Measurements from ENCODE around the gene C15orf40. TPM values are rescaled to one million over a fixed set of nuclear protein-coding genes. Genes with fewer than 3 reads are reported as not detected.

Gene C15orf40
- total and polyA plus RNA-seq, 8 donors, result 13.0 to 26.7 (median 23.6) TPM

DNA sequence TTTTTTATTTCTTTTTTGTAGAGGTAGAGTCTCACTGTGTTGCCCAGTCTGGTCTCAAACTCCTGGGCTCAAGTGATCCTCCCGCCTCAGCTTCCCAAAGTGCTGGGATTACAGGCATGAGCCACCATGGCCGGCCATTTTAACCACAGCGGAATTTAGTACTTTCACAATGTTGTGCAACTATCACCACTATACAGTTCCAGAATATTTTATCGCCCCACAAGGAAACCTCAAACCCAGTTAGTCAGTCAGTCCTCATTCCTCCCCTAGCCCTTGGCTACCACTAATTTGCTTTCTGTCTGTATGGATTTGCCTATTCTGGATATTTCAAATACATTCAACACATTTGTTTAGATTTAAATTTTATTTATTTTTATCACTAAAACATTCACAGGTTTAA lies 43.4 kb downstream of the C15orf40 start:
- H3K9me3 ChIP-seq, result no peaks in the 10 kb centered on the region
- DNase-seq, result no peak
- H3K36me3 ChIP-seq, result no peaks in the 10 kb centered on the region
- no peaks in the 10 kb centered on the region for H3K27me3 ChIP-seq
- H3K4me3 ChIP-seq, result no peak overlapping the region
- no peaks in the 10 kb centered on the region for H3K4me1 ChIP-seq
- H3K27ac ChIP-seq, result no peak overlapping the region
- no peak for ATAC-seq
- TF ChIP-seq, protein P1, sequence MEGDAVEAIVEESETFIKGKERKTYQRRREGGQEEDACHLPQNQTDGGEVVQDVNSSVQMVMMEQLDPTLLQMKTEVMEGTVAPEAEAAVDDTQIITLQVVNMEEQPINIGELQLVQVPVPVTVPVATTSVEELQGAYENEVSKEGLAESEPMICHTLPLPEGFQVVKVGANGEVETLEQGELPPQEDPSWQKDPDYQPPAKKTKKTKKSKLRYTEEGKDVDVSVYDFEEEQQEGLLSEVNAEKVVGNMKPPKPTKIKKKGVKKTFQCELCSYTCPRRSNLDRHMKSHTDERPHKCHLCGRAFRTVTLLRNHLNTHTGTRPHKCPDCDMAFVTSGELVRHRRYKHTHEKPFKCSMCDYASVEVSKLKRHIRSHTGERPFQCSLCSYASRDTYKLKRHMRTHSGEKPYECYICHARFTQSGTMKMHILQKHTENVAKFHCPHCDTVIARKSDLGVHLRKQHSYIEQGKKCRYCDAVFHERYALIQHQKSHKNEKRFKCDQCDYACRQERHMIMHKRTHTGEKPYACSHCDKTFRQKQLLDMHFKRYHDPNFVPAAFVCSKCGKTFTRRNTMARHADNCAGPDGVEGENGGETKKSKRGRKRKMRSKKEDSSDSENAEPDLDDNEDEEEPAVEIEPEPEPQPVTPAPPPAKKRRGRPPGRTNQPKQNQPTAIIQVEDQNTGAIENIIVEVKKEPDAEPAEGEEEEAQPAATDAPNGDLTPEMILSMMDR (IDR thresholded peaks at IDR 0.05), result no peak
- intact Hi-C loops (cut with DNase I), result no loop called here

DNA sequence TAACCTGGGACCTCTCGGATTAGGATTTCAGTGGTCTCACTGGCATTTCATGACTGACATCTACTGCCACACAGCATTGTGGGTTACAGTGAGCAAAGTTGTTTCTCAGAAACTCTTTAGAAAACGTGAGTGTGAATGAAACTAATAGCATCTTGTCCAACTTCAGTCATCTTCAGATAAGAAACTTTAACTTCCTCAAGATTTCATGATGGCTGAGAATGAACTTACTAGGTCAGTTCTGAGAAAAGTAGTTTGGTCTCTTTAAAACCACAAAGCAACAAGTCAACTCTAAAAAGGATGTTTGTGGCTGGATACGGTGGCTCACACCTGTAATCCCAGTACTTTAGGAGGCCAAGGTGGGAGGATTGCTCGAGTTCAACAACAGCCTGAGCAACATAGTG lies 44.8 kb downstream of the C15orf40 start:
- DNase-seq (no peak), ATAC-seq (no peak)
- H3K9me3 ChIP-seq, result no peaks in the 10 kb centered on the region
- TF ChIP-seq, protein P1 (IDR thresholded peaks at IDR 0.05), result no peak
- H3K27me3 ChIP-seq, result no peaks in the 10 kb centered on the region
- intact Hi-C loops (cut with DNase I), result no loop called here
- no peaks in the 10 kb centered on the region for H3K4me1 ChIP-seq
- no peak overlapping the region for H3K4me3 ChIP-seq
- H3K36me3 ChIP-seq, result no peaks in the 10 kb centered on the region
- H3K27ac ChIP-seq, result no peak overlapping the region

DNA sequence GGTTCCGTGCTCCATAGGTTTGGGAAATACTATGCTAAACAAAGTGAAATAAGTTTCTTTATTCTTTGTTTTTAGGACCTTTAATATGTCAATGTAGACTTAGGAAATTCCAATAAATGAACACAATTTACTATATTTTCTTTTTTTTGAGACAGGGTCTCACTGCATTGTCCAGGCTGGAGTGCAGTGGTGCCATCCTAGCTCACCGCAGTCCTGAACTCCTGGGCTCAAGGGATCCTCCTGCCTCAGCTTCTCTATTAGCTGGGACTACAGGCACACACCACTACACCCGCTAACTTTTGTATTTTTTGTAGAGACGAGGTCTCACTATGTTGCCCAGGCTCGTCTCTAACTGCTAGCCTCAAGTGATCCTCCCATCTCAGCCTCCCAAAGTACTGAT lies 46.5 kb downstream of the C15orf40 start:
- Histone ChIP-seq H3K27me3 (no peaks in the 10 kb centered on the region), H3K27ac (no peak overlapping the region), H3K4me1 (no peaks in the 10 kb centered on the region), H3K36me3 (no peaks in the 10 kb centered on the region), H3K9me3 (no peaks in the 10 kb centered on the region), H3K4me3 (no peak overlapping the region)
- TF ChIP-seq, protein P1 (IDR thresholded peaks at IDR 0.05), result no peak
- intact Hi-C loops (cut with DNase I), result no loop called here
- ATAC-seq, result no peak
- no peak for DNase-seq

DNA sequence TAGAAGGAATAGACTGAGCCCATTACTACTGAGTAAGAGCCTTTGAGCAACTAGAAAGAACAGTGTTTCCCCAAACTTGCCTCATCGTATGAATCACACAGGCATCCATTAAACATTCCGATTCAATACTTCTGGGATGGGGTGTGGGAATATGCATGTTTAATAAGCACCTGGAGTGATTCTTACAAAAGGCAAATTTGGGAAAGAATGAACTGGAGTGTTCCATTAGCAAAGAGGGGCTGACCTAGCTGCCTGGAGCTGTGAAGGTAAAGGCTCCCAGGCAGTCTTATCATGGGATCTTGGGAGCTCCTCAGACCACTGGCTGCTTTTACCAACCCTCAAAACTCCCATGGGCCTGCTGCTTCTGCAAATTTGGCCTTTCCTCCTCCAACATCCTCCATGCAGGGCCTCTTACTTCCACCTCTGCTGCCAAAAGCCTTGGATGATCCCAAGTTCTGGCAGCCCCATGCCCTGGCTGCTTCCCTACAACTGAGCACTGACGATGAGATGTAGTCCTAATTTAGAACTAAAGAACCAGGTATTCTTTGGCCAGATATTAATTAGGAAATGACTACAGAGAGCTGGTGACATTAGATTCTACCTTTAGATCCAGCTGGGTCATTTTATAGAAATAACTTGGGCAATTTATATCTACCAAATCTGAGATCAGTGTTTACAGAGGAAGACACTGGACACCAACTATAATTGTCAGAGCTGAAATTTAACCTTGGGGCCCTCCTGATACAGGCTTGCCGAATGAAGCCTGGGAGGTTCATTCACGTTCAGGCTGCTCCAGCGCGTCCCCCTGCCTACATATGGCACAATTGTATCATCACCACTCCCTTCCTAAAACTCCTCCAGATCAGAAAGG lies 47.7 kb downstream of the C15orf40 start:
- H3K4me3 ChIP-seq, result no peak overlapping the region
- H3K27me3 ChIP-seq, result no peaks in the 10 kb centered on the region
- TF ChIP-seq, protein P1 (IDR thresholded peaks at IDR 0.05), result no peak
- no peaks in the 10 kb centered on the region for H3K36me3 ChIP-seq
- H3K4me1 ChIP-seq, result no peaks in the 10 kb centered on the region
- intact Hi-C loops (cut with DNase I), result no loop called here
- no peaks in the 10 kb centered on the region for H3K9me3 ChIP-seq
- ATAC-seq, result no peak
- H3K27ac ChIP-seq, result no peak overlapping the region
- no peak for DNase-seq

- no peak overlapping the region for H3K27ac ChIP-seq
- H3K4me3 ChIP-seq, result no peak overlapping the region
- ATAC-seq (no peak), DNase-seq (no peak)
- H3K36me3 ChIP-seq, result no peaks in the 10 kb centered on the region
- intact Hi-C loops (cut with DNase I), result no loop called here
- TF ChIP-seq, protein P1 (IDR thresholded peaks at IDR 0.05), result no peak
- H3K27me3 ChIP-seq, result no peaks in the 10 kb centered on the region
- no peaks in the 10 kb centered on the region for H3K4me1 ChIP-seq
- no peaks in the 10 kb centered on the region for H3K9me3 ChIP-seq
Observed at GRCh38 chr15:82960766-82961165, 50.7 kb downstream of the C15orf40 start.
